K562 (cell line): ENCODE results near the gene TRMT1. TPM values are rescaled to one million over a fixed set of nuclear protein-coding genes. Genes with fewer than 3 reads are reported as not detected.

Experiments
- ATF7 ChIP-seq: fragments of 450-650 bp; IDR thresholded peaks from 2 replicates; pipeline ENCODE4 v1.7.1; 2014; ENCODE audit warnings: mild to moderate bottlenecking, moderate library complexity
- CBX8 ChIP-seq: fragments of 200-600 bp; sonication (generic); IDR thresholded peaks from 2 replicates; pipeline ENCODE4 v1.6.1; 2012; ENCODE audit warnings: borderline replicate concordance, mixed run types, low read depth, mild to moderate bottlenecking, moderate library complexity, mixed read lengths, low read length, control low read depth, inconsistent platforms; ENCODE audit not compliant: poor library complexity, severe bottlenecking; ENCODE audit errors: extremely low read depth
- DMBX1 ChIP-seq: fragments of 250-450 bp; sonication (Bioruptor Pico); IDR thresholded peaks from 2 replicates; pipeline ENCODE4 v1.8.0; 2022; ENCODE audit warnings: inconsistent platforms, mild to moderate bottlenecking, moderate library complexity, borderline replicate concordance
- FOXK2 ChIP-seq, 2 experiments: fragments of 450-650 bp; IDR thresholded peaks in 1 of 2; conservative IDR thresholded peaks in 1 of 2; 2 replicates each; pipeline ENCODE4 v1.6.1; 2016; ENCODE audit warnings: low read depth in 2 of 2, mild to moderate bottlenecking in 1 of 2
- RCOR1 ChIP-seq, 2 experiments: IDR thresholded peaks; 2 replicates each; pipeline ENCODE4 v1.6.1; 2012; ENCODE audit warnings: low read depth in 2 of 2, low read length in 2 of 2, borderline replicate concordance in 1 of 2, improper control_type of control experiment in 1 of 2
- SMARCA5 ChIP-seq: fragments of 450-650 bp; IDR thresholded peaks from 2 replicates; pipeline ENCODE4 v1.6.1; 2016
- SREBF1 ChIP-seq: fragments of 150-350 bp; IDR thresholded peaks from 2 replicates; pipeline ENCODE4 v1.6.1; 2014; ENCODE audit warnings: antibody characterized with exemption, low read depth, low read length, borderline replicate concordance
- TARDBP ChIP-seq: fragments of 450-650 bp; IDR thresholded peaks from 2 replicates; pipeline ENCODE4 v1.6.1; 2016
- ZNF431 ChIP-seq: sonication (generic); formaldehyde crosslinking; IDR thresholded peaks from 2 replicates; pipeline ENCODE4 v1.8.0; 2022; ENCODE audit warnings: mild to moderate bottlenecking, missing genetic modification reagents
- ZNF830 ChIP-seq: fragments of 250-450 bp; sonication (Bioruptor Pico); IDR thresholded peaks from 2 replicates; pipeline ENCODE4 v1.5.0; 2021; ENCODE audit warnings: mild to moderate bottlenecking
- polyA plus RNA-seq, 8 experiments: library from polyadenylated mRNA; depleted of rRNA in 4 of 8; stranded (reverse) in 5 of 8; unstranded in 3 of 8; fragments of >200 nt; fragmentation: Nextera tagmentation in 2 of 8; fragmentation: Illumina TruSeq in 1 of 8; extraction: Ambion mirVana in 2 of 8; extraction: Trizol in 1 of 8; gene quantifications; 2 replicates each; pipeline versions ENCODE4 v1.2.1 to v1.2.3, GENCODE V29; 2011 to 2014; ENCODE audit warnings: inconsistent platforms in 1 of 8, missing spikeins in 1 of 8
- total RNA-seq, 7 experiments: library from RNA; depleted of rRNA in 6 of 7; stranded (reverse); fragments of >200 nt in 6 of 7; fragmentation: Illumina TruSeq in 2 of 7; extraction: Trizol in 2 of 7; gene quantifications; 2 replicates each; pipeline versions ENCODE4 v1.2.1 to v1.2.3, GENCODE V29; 2011 to 2021; ENCODE audit warnings: low replicate concordance in 1 of 7
- TF ChIP-seq, protein P1 (sequence below), 3 experiments: IDR thresholded peaks in 2 of 3; conservative IDR thresholded peaks in 1 of 3; 2 replicates each; pipeline ENCODE4 v1.5.1; 2011 to 2012; ENCODE audit warnings: low read length in 3 of 3, mild to moderate bottlenecking in 3 of 3, control low read depth in 2 of 3, improper control_type of control experiment in 1 of 3, inconsistent platforms in 1 of 3, low read depth in 1 of 3, mixed read lengths in 1 of 3, moderate library complexity in 1 of 3; ENCODE audit not compliant: insufficient read depth in 2 of 3
- TF ChIP-seq, protein P2 (sequence below): sonication (generic); formaldehyde crosslinking; IDR thresholded peaks from 2 replicates; pipeline ENCODE4 v1.8.1; 2023; ENCODE audit warnings: mild to moderate bottlenecking, missing genetic modification reagents, moderate library complexity
- TF ChIP-seq, protein P3 (sequence below): fragments of 450-650 bp; formaldehyde crosslinking; IDR thresholded peaks from 2 replicates; pipeline ENCODE4 v1.4.0; 2022; ENCODE audit warnings: missing genetic modification characterization
- TF ChIP-seq, protein P4 (sequence below): IDR thresholded peaks from 2 replicates; pipeline ENCODE4 v1.6.1; 2011; ENCODE audit not compliant: insufficient read length; ENCODE audit errors: extremely low read depth
- TF ChIP-seq, protein P5 (sequence below): sonication (generic); formaldehyde crosslinking; IDR thresholded peaks from 2 replicates; pipeline ENCODE4 v1.9.0; 2022; ENCODE audit warnings: mild to moderate bottlenecking, missing genetic modification reagents
- TF ChIP-seq, protein P6 (sequence below): sonication (generic); formaldehyde crosslinking; IDR thresholded peaks from 2 replicates; pipeline ENCODE4 v1.8.0; 2022; ENCODE audit warnings: mild to moderate bottlenecking, low read depth, missing genetic modification reagents
- TF ChIP-seq, protein P7 (sequence below): sonication (generic); formaldehyde crosslinking; IDR thresholded peaks from 2 replicates; pipeline ENCODE4 v1.8.0; 2022; ENCODE audit warnings: mild to moderate bottlenecking, missing genetic modification reagents

TRMT1 gene
- total and polyA plus RNA-seq, 9 of the 15 experiments (the other 6 are each of a cell fraction or from before 2014, with no cell fraction given), result 5.8 to 158 (median 54.3) TPM

DNA sequence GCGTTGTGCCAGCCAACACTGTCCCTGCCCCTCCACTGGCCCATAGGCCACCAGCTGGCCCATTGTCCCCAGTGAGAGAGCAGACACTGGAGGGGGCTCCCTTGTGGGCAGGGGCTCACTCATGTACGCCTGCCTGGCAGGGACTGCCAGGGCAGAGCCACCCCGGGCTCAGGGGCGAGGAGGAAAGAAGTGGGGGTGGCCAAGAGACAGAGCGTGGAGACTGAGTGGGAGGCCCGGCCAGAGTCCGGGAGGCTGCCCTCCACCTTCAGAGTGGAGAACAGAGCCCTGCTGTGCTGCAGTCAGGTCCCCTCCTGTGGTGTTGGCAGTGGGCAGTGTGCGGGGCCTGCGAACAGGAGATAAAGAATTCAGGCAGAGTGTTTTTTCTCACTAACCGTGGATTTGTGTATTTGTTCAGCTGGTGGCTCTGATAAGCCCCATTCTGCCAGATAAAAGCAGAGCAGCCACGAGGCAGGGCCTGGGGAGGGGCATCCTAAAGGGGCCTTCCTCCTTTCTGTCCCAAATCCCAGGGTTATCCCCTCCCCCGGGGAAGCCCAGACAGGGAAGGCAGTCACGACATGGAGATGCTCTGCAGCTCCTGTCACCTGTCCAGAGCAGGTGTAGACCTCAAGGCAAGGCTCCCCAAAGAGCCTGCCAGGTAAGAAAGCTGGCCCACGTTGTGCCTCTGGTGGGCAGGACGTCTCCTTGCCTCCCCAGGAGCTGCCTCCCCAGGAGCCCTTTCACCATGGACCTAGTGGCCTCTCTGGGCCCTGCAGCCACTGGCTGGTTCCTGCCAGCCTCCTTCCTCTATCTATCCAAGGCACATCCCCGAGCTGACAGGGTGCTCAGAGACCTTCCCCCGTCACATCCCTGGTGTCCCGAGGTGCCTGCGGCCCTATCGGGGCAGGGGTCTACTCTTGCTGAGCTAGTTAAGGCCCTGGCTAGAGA is 46.9 kb downstream of the TRMT1 start (continued):
- TF ChIP-seq, protein P1, sequence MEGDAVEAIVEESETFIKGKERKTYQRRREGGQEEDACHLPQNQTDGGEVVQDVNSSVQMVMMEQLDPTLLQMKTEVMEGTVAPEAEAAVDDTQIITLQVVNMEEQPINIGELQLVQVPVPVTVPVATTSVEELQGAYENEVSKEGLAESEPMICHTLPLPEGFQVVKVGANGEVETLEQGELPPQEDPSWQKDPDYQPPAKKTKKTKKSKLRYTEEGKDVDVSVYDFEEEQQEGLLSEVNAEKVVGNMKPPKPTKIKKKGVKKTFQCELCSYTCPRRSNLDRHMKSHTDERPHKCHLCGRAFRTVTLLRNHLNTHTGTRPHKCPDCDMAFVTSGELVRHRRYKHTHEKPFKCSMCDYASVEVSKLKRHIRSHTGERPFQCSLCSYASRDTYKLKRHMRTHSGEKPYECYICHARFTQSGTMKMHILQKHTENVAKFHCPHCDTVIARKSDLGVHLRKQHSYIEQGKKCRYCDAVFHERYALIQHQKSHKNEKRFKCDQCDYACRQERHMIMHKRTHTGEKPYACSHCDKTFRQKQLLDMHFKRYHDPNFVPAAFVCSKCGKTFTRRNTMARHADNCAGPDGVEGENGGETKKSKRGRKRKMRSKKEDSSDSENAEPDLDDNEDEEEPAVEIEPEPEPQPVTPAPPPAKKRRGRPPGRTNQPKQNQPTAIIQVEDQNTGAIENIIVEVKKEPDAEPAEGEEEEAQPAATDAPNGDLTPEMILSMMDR (IDR thresholded peaks at IDR 0.05 in 2 of 3, conservative IDR thresholded peaks at IDR 0.05 in 1 of 3; ENCODE audit: insufficient read depth in 2 of 3, low read depth in 1 of 3, low read length in 3 of 3), result peak in 2 of 3 experiments; percentile 19 to 48; a peak in 3 of 6 replicates
- TF ChIP-seq, protein P2, sequence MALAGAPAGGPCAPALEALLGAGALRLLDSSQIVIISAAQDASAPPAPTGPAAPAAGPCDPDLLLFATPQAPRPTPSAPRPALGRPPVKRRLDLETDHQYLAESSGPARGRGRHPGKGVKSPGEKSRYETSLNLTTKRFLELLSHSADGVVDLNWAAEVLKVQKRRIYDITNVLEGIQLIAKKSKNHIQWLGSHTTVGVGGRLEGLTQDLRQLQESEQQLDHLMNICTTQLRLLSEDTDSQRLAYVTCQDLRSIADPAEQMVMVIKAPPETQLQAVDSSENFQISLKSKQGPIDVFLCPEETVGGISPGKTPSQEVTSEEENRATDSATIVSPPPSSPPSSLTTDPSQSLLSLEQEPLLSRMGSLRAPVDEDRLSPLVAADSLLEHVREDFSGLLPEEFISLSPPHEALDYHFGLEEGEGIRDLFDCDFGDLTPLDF, result 0 out of 2 replicates have a peak, but pooled peaks have one; percentile 37
- TF ChIP-seq CBX8 (no peak), FOXK2 (conservative IDR thresholded peaks at IDR 0.05 in 1 of 2, IDR thresholded peaks at IDR 0.05 in 1 of 2; ENCODE audit: low read depth in 2 of 2) (no peak; a peak in 1 of 4 replicates), ZNF431 (CRISPR knock-in tag) (no peak), SREBF1 (no peak), DMBX1 (CRISPR knock-in tag) (peak; percentile 92), TARDBP (peak; percentile 97), RCOR1 (IDR thresholded peaks at IDR 0.05; ENCODE audit: borderline replicate concordance in 1 of 2, low read depth in 2 of 2, low read length in 2 of 2) (peak; percentile 68 to 98; a peak in 3 of 4 replicates), ATF7 (peak; percentile 77), ZNF830 (CRISPR knock-in tag) (no peak), SMARCA5 (peak; percentile 62; the same call in 1 of the 2 replicates)
- TF ChIP-seq, protein P3, sequence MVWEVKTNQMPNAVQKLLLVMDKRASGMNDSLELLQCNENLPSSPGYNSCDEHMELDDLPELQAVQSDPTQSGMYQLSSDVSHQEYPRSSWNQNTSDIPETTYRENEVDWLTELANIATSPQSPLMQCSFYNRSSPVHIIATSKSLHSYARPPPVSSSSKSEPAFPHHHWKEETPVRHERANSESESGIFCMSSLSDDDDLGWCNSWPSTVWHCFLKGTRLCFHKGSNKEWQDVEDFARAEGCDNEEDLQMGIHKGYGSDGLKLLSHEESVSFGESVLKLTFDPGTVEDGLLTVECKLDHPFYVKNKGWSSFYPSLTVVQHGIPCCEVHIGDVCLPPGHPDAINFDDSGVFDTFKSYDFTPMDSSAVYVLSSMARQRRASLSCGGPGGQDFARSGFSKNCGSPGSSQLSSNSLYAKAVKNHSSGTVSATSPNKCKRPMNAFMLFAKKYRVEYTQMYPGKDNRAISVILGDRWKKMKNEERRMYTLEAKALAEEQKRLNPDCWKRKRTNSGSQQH, result no peak
- TF ChIP-seq, protein P4, sequence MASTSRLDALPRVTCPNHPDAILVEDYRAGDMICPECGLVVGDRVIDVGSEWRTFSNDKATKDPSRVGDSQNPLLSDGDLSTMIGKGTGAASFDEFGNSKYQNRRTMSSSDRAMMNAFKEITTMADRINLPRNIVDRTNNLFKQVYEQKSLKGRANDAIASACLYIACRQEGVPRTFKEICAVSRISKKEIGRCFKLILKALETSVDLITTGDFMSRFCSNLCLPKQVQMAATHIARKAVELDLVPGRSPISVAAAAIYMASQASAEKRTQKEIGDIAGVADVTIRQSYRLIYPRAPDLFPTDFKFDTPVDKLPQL, result no peak
- TF ChIP-seq, protein P5, sequence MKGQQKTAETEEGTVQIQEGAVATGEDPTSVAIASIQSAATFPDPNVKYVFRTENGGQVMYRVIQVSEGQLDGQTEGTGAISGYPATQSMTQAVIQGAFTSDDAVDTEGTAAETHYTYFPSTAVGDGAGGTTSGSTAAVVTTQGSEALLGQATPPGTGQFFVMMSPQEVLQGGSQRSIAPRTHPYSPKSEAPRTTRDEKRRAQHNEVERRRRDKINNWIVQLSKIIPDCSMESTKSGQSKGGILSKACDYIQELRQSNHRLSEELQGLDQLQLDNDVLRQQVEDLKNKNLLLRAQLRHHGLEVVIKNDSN (CRISPR knock-in tag), result no peak
- TF ChIP-seq, protein P6, sequence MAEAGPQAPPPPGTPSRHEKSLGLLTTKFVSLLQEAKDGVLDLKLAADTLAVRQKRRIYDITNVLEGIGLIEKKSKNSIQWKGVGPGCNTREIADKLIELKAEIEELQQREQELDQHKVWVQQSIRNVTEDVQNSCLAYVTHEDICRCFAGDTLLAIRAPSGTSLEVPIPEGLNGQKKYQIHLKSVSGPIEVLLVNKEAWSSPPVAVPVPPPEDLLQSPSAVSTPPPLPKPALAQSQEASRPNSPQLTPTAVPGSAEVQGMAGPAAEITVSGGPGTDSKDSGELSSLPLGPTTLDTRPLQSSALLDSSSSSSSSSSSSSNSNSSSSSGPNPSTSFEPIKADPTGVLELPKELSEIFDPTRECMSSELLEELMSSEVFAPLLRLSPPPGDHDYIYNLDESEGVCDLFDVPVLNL, result no peak
- TF ChIP-seq, protein P7, sequence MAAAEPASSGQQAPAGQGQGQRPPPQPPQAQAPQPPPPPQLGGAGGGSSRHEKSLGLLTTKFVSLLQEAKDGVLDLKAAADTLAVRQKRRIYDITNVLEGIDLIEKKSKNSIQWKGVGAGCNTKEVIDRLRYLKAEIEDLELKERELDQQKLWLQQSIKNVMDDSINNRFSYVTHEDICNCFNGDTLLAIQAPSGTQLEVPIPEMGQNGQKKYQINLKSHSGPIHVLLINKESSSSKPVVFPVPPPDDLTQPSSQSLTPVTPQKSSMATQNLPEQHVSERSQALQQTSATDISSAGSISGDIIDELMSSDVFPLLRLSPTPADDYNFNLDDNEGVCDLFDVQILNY, result no peak
